Measurements from ENCODE around the gene SETD1A.

Gene SETD1A

GRCh38 chr16:30974348-30974747 lies 16.8 kb downstream of the SETD1A start:
- Histone ChIP-seq H3K36me3 (peaks cover 76 to 100% (median 100%) of the 10 kb centered on the region in 3 donors), H3K27me3 (no peaks in the 10 kb centered on the region), H3K4me3 (no peak overlapping the region), H3K27ac (no peak overlapping the region), H3K4me1 (no peaks in the 10 kb centered on the region), H3K9me3 (no peaks in the 10 kb centered on the region)
- no peak for DNase-seq
- intact Hi-C loops (cut with DNase I; ENCODE audit: low total_unique reads): no loop called here
- TF ChIP-seq CTCF (IDR thresholded peaks at IDR 0.05): no peak

- DNase-seq: no peak
- Histone ChIP-seq H3K36me3 (peaks cover 69 to 100% (median 100%) of the 10 kb centered on the region in 3 donors), H3K4me1 (no peaks in the 10 kb centered on the region), H3K4me3 (no peak overlapping the region), H3K9me3 (no peaks in the 10 kb centered on the region), H3K27me3 (no peaks in the 10 kb centered on the region), H3K27ac (no peak overlapping the region)
- TF ChIP-seq CTCF (IDR thresholded peaks at IDR 0.05): no peak
- intact Hi-C loops (cut with DNase I; ENCODE audit: low total_unique reads): no loop called here
Observed at GRCh38 chr16:30976486-30976885, 18.9 kb downstream of the SETD1A start.

GRCh38 chr16:30977502-30977901 lies 19.9 kb downstream of the SETD1A start:
- no peaks in the 10 kb centered on the region for H3K4me1 ChIP-seq
- TF ChIP-seq CTCF (IDR thresholded peaks at IDR 0.05): no peak
- H3K4me3 ChIP-seq: no peak overlapping the region
- intact Hi-C loops (cut with DNase I; ENCODE audit: low total_unique reads): no loop called here
- peaks cover 59 to 100% (median 98%) of the 10 kb centered on the region in 3 donors for H3K36me3 ChIP-seq
- H3K9me3 ChIP-seq: no peaks in the 10 kb centered on the region
- H3K27me3 ChIP-seq: no peaks in the 10 kb centered on the region
- no peak overlapping the region for H3K27ac ChIP-seq
- DNase-seq: no peak

GRCh38 chr16:30979170-30980022 lies 21.8 kb downstream of the SETD1A start:
- no peak overlapping the region for H3K4me3 ChIP-seq
- intact Hi-C loops (cut with DNase I; ENCODE audit: low total_unique reads): loop anchor here (10.0 kb wide), 3 partner anchors 165 to 895 kb away; partner anchors contain the start of gene ZNF267
- H3K27me3 ChIP-seq: no peaks in the 10 kb centered on the region
- no peaks in the 10 kb centered on the region for H3K9me3 ChIP-seq
- no peaks in the 10 kb centered on the region for H3K4me1 ChIP-seq
- no peak for DNase-seq
- no peak overlapping the region for H3K27ac ChIP-seq
- peaks cover 46 to 100% (median 92%) of the 10 kb centered on the region in 3 donors for H3K36me3 ChIP-seq
- TF ChIP-seq CTCF (IDR thresholded peaks at IDR 0.05): no peak

GRCh38 chr16:30980023-30980371 lies 22.4 kb downstream of the SETD1A start:
- Histone ChIP-seq H3K36me3 (peaks cover 40 to 98% (median 86%) of the 10 kb centered on the region in 3 donors), H3K27ac (no peak overlapping the region), H3K4me1 (peaks cover 0 to 2% (median under 1%) of the 10 kb centered on the region in 4 donors), H3K9me3 (no peaks in the 10 kb centered on the region), H3K27me3 (no peaks in the 10 kb centered on the region), H3K4me3 (no peak overlapping the region)
- no peak for DNase-seq
- TF ChIP-seq CTCF (IDR thresholded peaks at IDR 0.05): no peak
- intact Hi-C loops (cut with DNase I; ENCODE audit: low total_unique reads): loop anchor here (10.0 kb wide), 3 partner anchors 165 to 895 kb away; partner anchors contain the start of gene ZNF267

Measured in tibial artery (tissue), 4 donors.